Hepatocyte (in vitro differentiated cells): ENCODE data around the gene TBC1D1. TPM values are rescaled to one million over a fixed set of nuclear protein-coding genes. Genes with fewer than 3 reads are reported as not detected.
A peak's percentile ranks its signal among the peaks of the same experiment; 100 is the strongest.

Experiments used
- DNase-seq: peaks from one replicate; pipeline ENCODE4 v3.0.0-alpha.2; 2016; ENCODE audit warnings: low spot score
- H2AFZ ChIP-seq: fragments of 200-600 bp; sonication (generic); 2 replicates; pipeline ENCODE4 v1.6.0; 2016; ENCODE audit warnings: antibody characterized with exemption, mild to moderate bottlenecking
- H3K27ac ChIP-seq: fragments of 200-600 bp; sonication (generic); 2 replicates; pipeline ENCODE4 v1.5.1; 2016; ENCODE audit warnings: mild to moderate bottlenecking
- H3K27me3 ChIP-seq: fragments of 200-600 bp; sonication (generic); 2 replicates; pipeline ENCODE4 v1.6.1; 2016
- H3K36me3 ChIP-seq: fragments of 200-600 bp; sonication (generic); replicated peaks from 2 replicates; pipeline ENCODE4 v1.5.1; 2016; ENCODE audit warnings: low read depth; ENCODE audit not compliant: insufficient read depth
- H3K4me1 ChIP-seq: fragments of 200-600 bp; sonication (generic); 2 replicates; pipeline ENCODE4 v1.5.1; 2016; ENCODE audit warnings: mild to moderate bottlenecking, moderate library complexity; ENCODE audit not compliant: insufficient read depth
- H3K4me2 ChIP-seq: fragments of 200-600 bp; sonication (generic); 2 replicates; pipeline ENCODE4 v1.6.0; 2016
- H3K4me3 ChIP-seq: fragments of 200-600 bp; sonication (generic); 2 replicates; pipeline ENCODE4 v1.5.1; 2016; ENCODE audit warnings: mild to moderate bottlenecking
- H3K79me2 ChIP-seq: fragments of 200-600 bp; sonication (generic); 2 replicates; pipeline ENCODE4 v1.6.0; 2017; ENCODE audit warnings: mild to moderate bottlenecking
- H3K9me2 ChIP-seq: fragments of 200-600 bp; sonication (generic); replicated peaks from 2 replicates; pipeline ENCODE4 v1.6.0; 2017; ENCODE audit warnings: mild to moderate bottlenecking; ENCODE audit not compliant: insufficient read depth
- H3K9me3 ChIP-seq: fragments of 200-600 bp; sonication (generic); 2 replicates; pipeline ENCODE4 v1.5.1; 2016; ENCODE audit warnings: low read depth, mild to moderate bottlenecking
- H4K20me1 ChIP-seq: fragments of 200-600 bp; sonication (generic); 2 replicates; pipeline ENCODE4 v1.6.0; 2016; ENCODE audit warnings: mild to moderate bottlenecking; ENCODE audit not compliant: insufficient read depth, poor library complexity, severe bottlenecking
- EZH2 ChIP-seq: fragments of 200-600 bp; sonication (generic); IDR thresholded peaks from 2 replicates; pipeline ENCODE4 v1.6.1; 2016; ENCODE audit warnings: antibody characterized with exemption, mild to moderate bottlenecking, borderline replicate concordance
- EZH2phosphoT487 ChIP-seq: fragments of 200-600 bp; sonication (generic); IDR thresholded peaks from one replicate; pipeline ENCODE4 v1.6.1; 2018; ENCODE audit warnings: antibody characterized with exemption, mild to moderate bottlenecking, low read depth, moderate library complexity; ENCODE audit not compliant: unreplicated experiment, severe bottlenecking
- WGBS: methylation state at CpG from one replicate; pipeline ENCODE4 v1.1.6; 2016; ENCODE audit warnings: low lambda C conversion rate; ENCODE audit errors: missing lambda C conversion rate; 5-methylcytosine and 5-hydroxymethylcytosine counted together
- polyA plus RNA-seq: library from polyadenylated mRNA; unstranded; fragments of >200 nt; fragmentation: Nextera tagmentation; extraction: Ambion mirVana; gene quantifications from 2 replicates; pipeline ENCODE4 v1.2.1, GENCODE V29; 2016
- total RNA-seq: library from RNA; depleted of rRNA; stranded (reverse); fragments of >200 nt; gene quantifications from 2 replicates; pipeline ENCODE4 v1.2.3, GENCODE V29; 2014
- TF ChIP-seq, protein P1 (sequence below): fragments of 200-600 bp; sonication (generic); IDR thresholded peaks from 2 replicates; pipeline ENCODE4 v1.5.1; 2016; ENCODE audit warnings: antibody characterized with exemption, mild to moderate bottlenecking; ENCODE audit not compliant: poor library complexity

TBC1D1 gene
- total and polyA plus RNA-seq, 2 experiments from 2014 or later = 45.6 to 117 TPM

DNA sequence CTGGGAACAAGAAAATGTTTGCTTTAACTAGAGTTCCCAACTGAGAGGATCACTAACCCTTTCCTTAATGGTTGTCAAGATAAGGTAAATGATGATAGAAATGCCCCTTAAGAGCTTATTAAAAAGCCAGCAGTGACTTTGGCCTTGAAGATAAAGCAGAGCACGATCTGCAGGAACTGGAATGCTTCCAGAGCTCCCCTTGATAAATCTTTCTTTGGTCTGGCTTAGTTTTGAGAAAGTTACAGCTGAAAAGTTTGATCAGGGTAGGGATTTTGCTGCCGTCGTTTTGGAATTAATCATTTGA, 133.3 kb downstream of the TBC1D1 start:
- TF ChIP-seq, protein P1, sequence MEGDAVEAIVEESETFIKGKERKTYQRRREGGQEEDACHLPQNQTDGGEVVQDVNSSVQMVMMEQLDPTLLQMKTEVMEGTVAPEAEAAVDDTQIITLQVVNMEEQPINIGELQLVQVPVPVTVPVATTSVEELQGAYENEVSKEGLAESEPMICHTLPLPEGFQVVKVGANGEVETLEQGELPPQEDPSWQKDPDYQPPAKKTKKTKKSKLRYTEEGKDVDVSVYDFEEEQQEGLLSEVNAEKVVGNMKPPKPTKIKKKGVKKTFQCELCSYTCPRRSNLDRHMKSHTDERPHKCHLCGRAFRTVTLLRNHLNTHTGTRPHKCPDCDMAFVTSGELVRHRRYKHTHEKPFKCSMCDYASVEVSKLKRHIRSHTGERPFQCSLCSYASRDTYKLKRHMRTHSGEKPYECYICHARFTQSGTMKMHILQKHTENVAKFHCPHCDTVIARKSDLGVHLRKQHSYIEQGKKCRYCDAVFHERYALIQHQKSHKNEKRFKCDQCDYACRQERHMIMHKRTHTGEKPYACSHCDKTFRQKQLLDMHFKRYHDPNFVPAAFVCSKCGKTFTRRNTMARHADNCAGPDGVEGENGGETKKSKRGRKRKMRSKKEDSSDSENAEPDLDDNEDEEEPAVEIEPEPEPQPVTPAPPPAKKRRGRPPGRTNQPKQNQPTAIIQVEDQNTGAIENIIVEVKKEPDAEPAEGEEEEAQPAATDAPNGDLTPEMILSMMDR = no peak
- TF ChIP-seq EZH2 (no peak), EZH2phosphoT487 (no peak)

DNA sequence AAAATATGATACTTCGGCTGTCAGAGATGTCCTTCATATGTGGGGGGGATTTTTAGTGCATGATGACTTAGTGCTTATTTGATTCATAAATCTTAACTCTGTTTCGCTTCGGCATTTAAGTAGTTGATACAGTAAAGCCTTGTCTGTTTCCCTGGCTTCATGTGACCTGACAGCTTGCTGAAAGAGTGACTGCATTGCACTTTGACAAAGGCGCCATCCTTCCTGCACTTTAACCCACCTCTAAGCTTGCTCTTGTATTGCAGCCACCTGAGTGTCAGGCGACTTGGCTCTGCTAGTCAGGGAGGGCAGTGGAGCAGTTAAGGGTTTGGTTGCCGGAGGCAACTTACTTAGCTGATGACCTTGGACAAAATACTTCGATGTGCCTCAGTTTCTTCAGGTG, 134.8 kb downstream of the TBC1D1 start:
- H3K4me3 ChIP-seq = no peak overlapping the region
- TF ChIP-seq EZH2 (no peak), EZH2phosphoT487 (no peak)
- TF ChIP-seq, protein P1 = no peak
- no peak for DNase-seq
- no peaks in the 10 kb centered on the region for H3K9me3 ChIP-seq
- WGBS = 87% methylated on average over 7 of the region's 7 CpGs
- H2AFZ ChIP-seq = no peak overlapping the region
- no peak overlapping the region for H3K27ac ChIP-seq
- no peaks in the 10 kb centered on the region for H3K36me3 ChIP-seq
- H3K79me2 ChIP-seq = no peaks in the 10 kb centered on the region
- H3K4me2 ChIP-seq = no peak overlapping the region
- H3K27me3 ChIP-seq = no peaks in the 10 kb centered on the region
- no peaks in the 10 kb centered on the region for H4K20me1 ChIP-seq
- H3K4me1 ChIP-seq = no peaks in the 10 kb centered on the region
- no peaks in the 10 kb centered on the region for H3K9me2 ChIP-seq

More for the DNA sequence above, 133.3 kb downstream of the TBC1D1 start:
- Histone ChIP-seq H3K4me3 (no peak overlapping the region), H3K4me2 (peak overlapping the region; percentile 39), H3K79me2 (no peaks in the 10 kb centered on the region), H3K36me3 (no peaks in the 10 kb centered on the region), H3K27me3 (no peaks in the 10 kb centered on the region), H3K27ac (peak overlapping the region; percentile 21), H3K9me3 (no peaks in the 10 kb centered on the region), H2AFZ (no peak overlapping the region), H4K20me1 (no peaks in the 10 kb centered on the region), H3K4me1 (no peaks in the 10 kb centered on the region), H3K9me2 (no peaks in the 10 kb centered on the region)
- DNase-seq = no peak
- WGBS = 23% methylated on average over 3 of the region's 3 CpGs

DNA sequence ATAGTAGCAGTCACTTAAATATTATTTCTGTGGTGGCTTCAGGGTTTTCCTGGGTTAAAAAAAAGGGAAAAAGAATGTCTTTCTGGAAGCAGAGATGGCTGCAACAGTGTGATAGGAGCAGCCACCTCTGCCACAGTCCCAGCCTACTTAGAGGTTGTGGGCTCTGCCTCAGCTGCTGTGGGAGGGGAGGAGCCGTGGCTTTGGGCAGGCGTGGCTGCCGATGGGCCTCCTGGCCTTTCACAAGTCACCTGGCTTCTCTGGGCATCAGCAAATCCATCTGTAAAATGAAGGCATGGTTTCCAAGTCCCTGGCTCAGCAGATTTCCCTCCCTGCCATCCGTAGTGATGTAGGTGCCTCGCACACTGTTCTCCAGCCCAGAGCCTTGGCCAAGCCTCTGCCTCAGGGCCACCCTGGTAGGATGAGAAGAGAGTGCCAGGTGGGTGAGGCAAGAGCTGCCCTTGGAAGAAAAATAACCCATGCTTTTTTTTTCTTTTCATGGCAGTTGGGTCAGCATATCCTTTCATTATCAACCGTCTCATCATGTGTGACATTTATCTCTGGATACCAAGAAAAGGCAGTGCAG, 135.4 kb downstream of the TBC1D1 start:
- no peak overlapping the region for H3K4me3 ChIP-seq
- no peak overlapping the region for H3K27ac ChIP-seq
- no peaks in the 10 kb centered on the region for H4K20me1 ChIP-seq
- DNase-seq = no peak
- no peak overlapping the region for H2AFZ ChIP-seq
- H3K79me2 ChIP-seq = no peaks in the 10 kb centered on the region
- no peak for TF ChIP-seq EZH2
- TF ChIP-seq, protein P1 = no peak
- TF ChIP-seq EZH2phosphoT487 = no peak
- no peaks in the 10 kb centered on the region for H3K9me3 ChIP-seq
- 89% methylated on average over 6 of the region's 6 CpGs for whole genome bisulfite sequencing
- H3K9me2 ChIP-seq = no peaks in the 10 kb centered on the region
- no peaks in the 10 kb centered on the region for H3K27me3 ChIP-seq
- H3K4me1 ChIP-seq = no peaks in the 10 kb centered on the region
- no peaks in the 10 kb centered on the region for H3K36me3 ChIP-seq
- H3K4me2 ChIP-seq = no peak overlapping the region

DNA sequence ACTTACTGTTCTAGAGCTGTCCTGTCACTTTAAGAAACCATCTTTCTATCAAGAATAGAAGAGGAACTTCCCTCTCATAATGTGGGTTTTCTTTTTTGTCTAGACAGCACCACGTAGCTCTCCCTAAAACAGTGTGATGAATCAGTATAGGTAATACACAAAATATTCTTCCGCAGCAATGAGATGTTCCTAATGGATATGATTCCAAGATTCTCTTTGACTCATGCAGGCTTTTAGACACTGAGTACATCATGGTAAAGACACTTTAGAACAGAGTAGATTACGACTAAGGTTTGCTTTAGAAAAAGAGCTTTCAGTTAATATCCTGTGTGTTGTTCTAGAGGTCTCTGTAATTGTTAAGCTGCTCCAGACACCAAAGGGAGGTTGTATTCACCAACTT, 139.1 kb downstream of the TBC1D1 start:
- Histone ChIP-seq H3K9me3 (no peaks in the 10 kb centered on the region), H3K4me2 (no peak overlapping the region), H2AFZ (no peak overlapping the region), H3K36me3 (no peaks in the 10 kb centered on the region), H3K27ac (no peak overlapping the region), H3K9me2 (no peaks in the 10 kb centered on the region), H3K4me3 (no peak overlapping the region), H3K4me1 (no peaks in the 10 kb centered on the region), H3K27me3 (no peaks in the 10 kb centered on the region), H4K20me1 (no peaks in the 10 kb centered on the region), H3K79me2 (no peaks in the 10 kb centered on the region)
- TF ChIP-seq, protein P1 = no peak
- TF ChIP-seq EZH2phosphoT487 (no peak), EZH2 (no peak)
- WGBS = 94% methylated on average over 3 of the region's 3 CpGs
- no peak for DNase-seq
